ENCODE data around the gene KCNQ1OT1. TPM values are rescaled to one million over a fixed set of nuclear protein-coding genes. Genes with fewer than 3 reads are reported as not detected.

KCNQ1OT1 gene
- total RNA-seq, 1 donor from 2014 or later: 3.9 TPM

GRCh38 chr11:2590965-2591754 lies 108.6 kb downstream of the KCNQ1OT1 start:
- Mint-ChIP-seq H3K27me3 (ENCODE audit: unreplicated experiment) (peaks cover 11% of the 10 kb centered on the region), H3K36me3 (ENCODE audit: unreplicated experiment) (no peaks in the 10 kb centered on the region), H3K9me3 (ENCODE audit: unreplicated experiment) (peaks cover 6% of the 10 kb centered on the region), H3K4me1 (ENCODE audit: unreplicated experiment) (no peaks in the 10 kb centered on the region), H3K27ac (ENCODE audit: unreplicated experiment) (no peak overlapping the region), H3K4me3 (ENCODE audit: unreplicated experiment) (no peak overlapping the region)
- no peak for DNase-seq (ENCODE audit: extremely low spot score, unreplicated experiment)
- TF ChIP-seq CTCF (IDR thresholded peaks at IDR 0.05): no peak

GRCh38 chr11:2590131-2590964 lies 109.4 kb downstream of the KCNQ1OT1 start:
- Mint-ChIP-seq H3K4me1 (ENCODE audit: unreplicated experiment) (no peaks in the 10 kb centered on the region), H3K9me3 (ENCODE audit: unreplicated experiment) (peaks cover 6% of the 10 kb centered on the region), H3K4me3 (ENCODE audit: unreplicated experiment) (no peak overlapping the region), H3K27ac (ENCODE audit: unreplicated experiment) (no peak overlapping the region), H3K36me3 (ENCODE audit: unreplicated experiment) (no peaks in the 10 kb centered on the region), H3K27me3 (ENCODE audit: unreplicated experiment) (peaks cover 11% of the 10 kb centered on the region)
- DNase-seq (ENCODE audit: extremely low spot score, unreplicated experiment): no peak
- no peak for TF ChIP-seq CTCF (IDR thresholded peaks at IDR 0.05)

- TF ChIP-seq CTCF (IDR thresholded peaks at IDR 0.05): no peak
- Mint-ChIP-seq H3K27me3 (ENCODE audit: unreplicated experiment) (peaks cover 8% of the 10 kb centered on the region), H3K27ac (ENCODE audit: unreplicated experiment) (no peak overlapping the region), H3K4me3 (ENCODE audit: unreplicated experiment) (no peak overlapping the region), H3K4me1 (ENCODE audit: unreplicated experiment) (no peaks in the 10 kb centered on the region), H3K36me3 (ENCODE audit: unreplicated experiment) (no peaks in the 10 kb centered on the region), H3K9me3 (ENCODE audit: unreplicated experiment) (peaks cover 3% of the 10 kb centered on the region)
- no peak for DNase-seq (ENCODE audit: extremely low spot score, unreplicated experiment)
Measured at GRCh38 chr11:2589538-2589934, 110.3 kb downstream of the KCNQ1OT1 start.

GRCh38 chr11:2588809-2589537 lies 110.8 kb downstream of the KCNQ1OT1 start:
- H3K27me3 Mint-ChIP-seq (ENCODE audit: unreplicated experiment): peaks cover 4% of the 10 kb centered on the region
- TF ChIP-seq CTCF (IDR thresholded peaks at IDR 0.05): no peak
- no peaks in the 10 kb centered on the region for H3K9me3 Mint-ChIP-seq (ENCODE audit: unreplicated experiment)
- H3K27ac Mint-ChIP-seq (ENCODE audit: unreplicated experiment): no peak overlapping the region
- no peak overlapping the region for H3K4me3 Mint-ChIP-seq (ENCODE audit: unreplicated experiment)
- H3K4me1 Mint-ChIP-seq (ENCODE audit: unreplicated experiment): no peaks in the 10 kb centered on the region
- H3K36me3 Mint-ChIP-seq (ENCODE audit: unreplicated experiment): no peaks in the 10 kb centered on the region
- DNase-seq (ENCODE audit: extremely low spot score, unreplicated experiment): peak; percentile 79

All from osteocyte (in vitro differentiated cells).